ENCODE data around the gene CSF3.

Gene CSF3

GRCh38 chr17:40063187-40063771, 48.0 kb downstream of the CSF3 start:
- no peak for DNase-seq

GRCh38 chr17:40063901-40064531, 48.8 kb downstream of the CSF3 start:
- no peak for DNase-seq

GRCh38 chr17:40064971-40065768, 49.9 kb downstream of the CSF3 start:
- no peak for DNase-seq

- no peak for DNase-seq
Observed at GRCh38 chr17:40065769-40066510, 50.7 kb downstream of the CSF3 start.

Data from NCI-H1417 treated with DMSO at 0.1 percent for 48 hours (cell line).